GM12878 (cell line): ENCODE results near the gene SOX6. TPM values are rescaled to one million over a fixed set of nuclear protein-coding genes. Genes with fewer than 3 reads are reported as not detected.

ENCODE experiments used
- ATAC-seq: fragments of 200-7000 bp; cut with Tn5 transposase; 3 replicates; pipeline ENCODE4 v1.9.1; 2020; ENCODE audit warnings: mild to moderate bottlenecking, moderate library complexity
- BruUV-seq: library from RNA; stranded (reverse); fragments of 400-500 nt; replicated peaks from 2 replicates; lab custom pipeline; 2021; lab: Mats Ljungman, UMichigan
- CTCF ChIA-PET: fragments of 300-600 bp; sonication (Branson Sonifier 250); formaldehyde crosslinking; extraction: SDS; loops from one replicate; lab custom pipeline; 2021; ENCODE audit warnings: inconsistent platforms; lab: Yijun Ruan, JAX
- POLR2A ChIA-PET: fragments of 350-600 bp; formaldehyde crosslinking; extraction: SDS; loops from one replicate; lab custom pipeline; 2021; ENCODE audit warnings: inconsistent platforms; lab: Charles Lee
- RAD21 ChIA-PET: fragments of 300-600 bp; sonication (Branson Sonifier 250); formaldehyde crosslinking; loops from one replicate; lab custom pipeline; 2023; ENCODE audit warnings: antibody characterized with exemption; ENCODE audit not compliant: unreplicated experiment; lab: Charles Lee
- SMC1A ChIA-PET: fragments of 300-600 bp; sonication (Branson Sonifier 250); formaldehyde crosslinking; loops from one replicate; lab custom pipeline; 2023; ENCODE audit not compliant: unreplicated experiment, uncharacterized antibody; lab: Charles Lee
- DNase-seq: peaks from one replicate; pipeline ENCODE4 v3.0.0-alpha.2; 2011; ENCODE audit warnings: low read depth, low spot score
- FAIRE-seq: peaks from 3 replicates; lab custom pipeline; 2011; peaks lifted over from hg19 to GRCh38; lab: Jason Lieb, UNC
- H2AFZ ChIP-seq: 2 replicates; pipeline ENCODE4 v1.6.0; 2011; ENCODE audit warnings: low read depth, low read length, control low read depth; ENCODE audit not compliant: control insufficient read depth
- H3K27ac ChIP-seq: 2 replicates; pipeline ENCODE4 v1.5.1; 2011; ENCODE audit warnings: control low read depth; ENCODE audit not compliant: control insufficient read depth, insufficient read depth
- H3K27me3 ChIP-seq, 2 experiments: replicated peaks in 1 of 2; 2 replicates each; pipeline versions ENCODE4 v1.6.0 to v1.6.1; 2011; ENCODE audit warnings: low read length in 1 of 2; ENCODE audit not compliant: control insufficient read depth in 2 of 2, insufficient read depth in 2 of 2
- H3K36me3 ChIP-seq, 2 experiments: 2 replicates each; pipeline ENCODE4 v1.5.1; 2011; ENCODE audit warnings: low read length in 1 of 2; ENCODE audit not compliant: control insufficient read depth in 2 of 2, insufficient read depth in 2 of 2
- H3K4me1 ChIP-seq: 2 replicates; pipeline ENCODE4 v1.6.1; 2011; ENCODE audit warnings: mild to moderate bottlenecking, low read length, moderate library complexity, mixed read lengths; ENCODE audit not compliant: control insufficient read depth, insufficient read depth
- H3K4me2 ChIP-seq: 2 replicates; pipeline ENCODE4 v1.6.0; 2011; ENCODE audit warnings: control low read depth; ENCODE audit not compliant: control insufficient read depth, insufficient read depth
- H3K4me3 ChIP-seq: fragments of 200-600 bp; sonication (generic); 2 replicates; pipeline ENCODE4 v1.5.1; 2016
- H3K79me2 ChIP-seq: 2 replicates; pipeline ENCODE4 v1.6.0; 2011; ENCODE audit warnings: low read length; ENCODE audit not compliant: control insufficient read depth, insufficient read depth
- H3K9ac ChIP-seq: 2 replicates; pipeline ENCODE4 v1.8.0; 2011; ENCODE audit warnings: low read length, control low read depth, mixed read lengths; ENCODE audit not compliant: control insufficient read depth, insufficient read depth
- H3K9me3 ChIP-seq: replicated peaks from 3 replicates; pipeline ENCODE4 v1.5.1; 2011; ENCODE audit warnings: mild to moderate bottlenecking, low read length; ENCODE audit not compliant: control insufficient read depth, insufficient read depth
- H4K20me1 ChIP-seq: 2 replicates; pipeline ENCODE4 v1.6.0; 2011; ENCODE audit not compliant: control insufficient read depth, insufficient read depth
- BRCA1 ChIP-seq: IDR thresholded peaks from 2 replicates; pipeline ENCODE4 v1.6.1; 2011; ENCODE audit warnings: low read depth, low read length, improper control_type of control experiment
- CBFB ChIP-seq: IDR thresholded peaks from 2 replicates; pipeline ENCODE4 v1.6.1; 2016; ENCODE audit warnings: antibody characterized with exemption, low read depth
- EED ChIP-seq: sonication (generic); IDR thresholded peaks from 2 replicates; pipeline ENCODE4 v1.6.1; 2016; ENCODE audit warnings: antibody characterized with exemption, low read depth
- EZH2 ChIP-seq: IDR thresholded peaks from 2 replicates; pipeline ENCODE4 v1.6.1; 2012; ENCODE audit warnings: low read depth, mild to moderate bottlenecking, control low read depth, inconsistent platforms, low read length, borderline replicate concordance; ENCODE audit not compliant: control insufficient read depth
- GABPA ChIP-seq: IDR thresholded peaks from 2 replicates; pipeline ENCODE4 v1.6.1; 2014; ENCODE audit warnings: antibody characterized with exemption, low read depth, mild to moderate bottlenecking, inconsistent platforms
- IKZF1 ChIP-seq: fragments of 450-650 bp; conservative IDR thresholded peaks from 2 replicates; pipeline ENCODE4 v1.6.1; 2017; ENCODE audit warnings: antibody characterized with exemption, mild to moderate bottlenecking
- IRF3 ChIP-seq: fragments of 450-650 bp; IDR thresholded peaks from 2 replicates; pipeline ENCODE4 v1.6.1; 2014; ENCODE audit warnings: mild to moderate bottlenecking
- KLF5 ChIP-seq: fragments of 450-650 bp; IDR thresholded peaks from 2 replicates; pipeline ENCODE4 v1.6.1; 2014; ENCODE audit warnings: mild to moderate bottlenecking; ENCODE audit not compliant: partially characterized antibody
- MEF2A ChIP-seq: IDR thresholded peaks from 2 replicates; pipeline ENCODE4 v1.6.1; 2011; ENCODE audit warnings: low read depth, mild to moderate bottlenecking, low read length, moderate library complexity; ENCODE audit not compliant: insufficient read depth
- POLR2AphosphoS5 ChIP-seq: IDR thresholded peaks from 2 replicates; pipeline ENCODE4 v1.6.1; 2011; ENCODE audit warnings: mild to moderate bottlenecking, low read length, inconsistent platforms
- POU2F2 ChIP-seq: IDR thresholded peaks from 3 replicates; pipeline ENCODE4 v1.6.1; 2011; ENCODE audit warnings: low read depth, mild to moderate bottlenecking, low read length, borderline replicate concordance
- RELB ChIP-seq: fragments of 450-650 bp; IDR thresholded peaks from 2 replicates; pipeline ENCODE4 v1.6.1; 2017; ENCODE audit warnings: low read depth, mild to moderate bottlenecking, moderate library complexity
- TARDBP ChIP-seq: IDR thresholded peaks from 2 replicates; pipeline ENCODE4 v1.6.1; 2016; ENCODE audit warnings: borderline replicate concordance
- WRNIP1 ChIP-seq: IDR thresholded peaks from 2 replicates; pipeline ENCODE4 v1.6.1; 2011; ENCODE audit warnings: low read depth, low read length, improper control_type of control experiment, borderline replicate concordance
- ZNF622 ChIP-seq: fragments of 450-650 bp; IDR thresholded peaks from 2 replicates; pipeline ENCODE4 v1.6.1; 2017; ENCODE audit warnings: mild to moderate bottlenecking, inconsistent platforms
- WGBS: methylation state at CpG from one replicate; pipeline ENCODE4 v1.1.6; 2016; ENCODE audit warnings: low lambda C conversion rate; ENCODE audit not compliant: insufficient replicate concordance, insufficient coverage; ENCODE audit errors: missing lambda C conversion rate; 5-methylcytosine and 5-hydroxymethylcytosine counted together
- in situ Hi-C: fragments of 300-500 bp; cut with MboI; formaldehyde crosslinking; loops from 9 replicates; pipeline ENCODE4 v1.14.3; 2018; ENCODE audit warnings: mixed read lengths
- intact Hi-C: fragments of 100-400 bp; cut with micrococcal nuclease; formaldehyde crosslinking; loops from one replicate; pipeline ENCODE4 v1.14.2; 2022; ENCODE audit not compliant: unreplicated experiment
- polyA plus RNA-seq, 11 experiments: library from polyadenylated mRNA; depleted of rRNA in 4 of 11; unstranded in 6 of 11; stranded (reverse) in 5 of 11; fragments of >200 nt; fragmentation: Nextera tagmentation in 4 of 11; fragmentation: Illumina TruSeq in 1 of 11; extraction: Ambion mirVana in 4 of 11; extraction: Trizol in 1 of 11; gene quantifications; 1 replicate in 1 of 11; 2 replicates in 10 of 11; pipeline versions ENCODE4 v1.2.1 to v1.2.3, GENCODE V29; 2011 to 2016; ENCODE audit warnings: inconsistent platforms in 2 of 11, missing spikeins in 2 of 11, low read depth in 1 of 11
- total RNA-seq, 4 experiments: library from RNA; depleted of rRNA in 3 of 4; stranded (reverse); fragments of >200 nt in 3 of 4; fragmentation: Illumina TruSeq in 1 of 4; extraction: Trizol in 1 of 4; gene quantifications; 2 replicates each; pipeline versions ENCODE4 v1.2.1 to v1.2.3, GENCODE V29; 2013 to 2021
- TF ChIP-seq, protein P1 (sequence below): IDR thresholded peaks from 2 replicates; pipeline ENCODE4 v1.6.1; 2011; ENCODE audit warnings: borderline replicate concordance, low read depth, mild to moderate bottlenecking, moderate library complexity, low read length; ENCODE audit not compliant: insufficient read depth, poor library complexity, severe bottlenecking

The SOX6 gene
- total and polyA plus RNA-seq, 10 of the 15 experiments (the other 5 are each of a cell fraction or from before 2014, with no cell fraction given): 0.03 to 0.71 (median 0.29) TPM; not detected in 4

- WGBS: 24% methylated on average over 3 of the region's 3 CpGs
- no TSS peak for BruUV-seq
- H3K4me1 ChIP-seq: no peaks in the 10 kb centered on the region
- intact Hi-C loops: no loop called here
- H3K27ac ChIP-seq: no peak overlapping the region
- TF ChIP-seq GABPA (no peak), BRCA1 (no peak), CBFB (no peak), EZH2 (no peak), TARDBP (no peak)
- ChIA-PET SMC1A (no interaction called here), CTCF (no interaction called here), POLR2A (no interaction called here), RAD21 (no interaction called here)
- in situ Hi-C loops: no loop called here
- no peaks in the 10 kb centered on the region for H3K79me2 ChIP-seq
- no peaks in the 10 kb centered on the region for H3K36me3 ChIP-seq
- H3K9ac ChIP-seq: no peak overlapping the region
- no peak overlapping the region for H3K4me3 ChIP-seq
- DNase-seq: no peak
- no peak overlapping the region for H3K4me2 ChIP-seq
- no peaks in the 10 kb centered on the region for H4K20me1 ChIP-seq
- no peak overlapping the region for H2AFZ ChIP-seq
- H3K27me3 ChIP-seq: no peaks in the 10 kb centered on the region
- no peaks in the 10 kb centered on the region for H3K9me3 ChIP-seq
- no peak for FAIRE-seq
- no peak for ATAC-seq
Observed at GRCh38 chr11:16007514-16007913, 348.8 kb downstream of the SOX6 start.

DNA sequence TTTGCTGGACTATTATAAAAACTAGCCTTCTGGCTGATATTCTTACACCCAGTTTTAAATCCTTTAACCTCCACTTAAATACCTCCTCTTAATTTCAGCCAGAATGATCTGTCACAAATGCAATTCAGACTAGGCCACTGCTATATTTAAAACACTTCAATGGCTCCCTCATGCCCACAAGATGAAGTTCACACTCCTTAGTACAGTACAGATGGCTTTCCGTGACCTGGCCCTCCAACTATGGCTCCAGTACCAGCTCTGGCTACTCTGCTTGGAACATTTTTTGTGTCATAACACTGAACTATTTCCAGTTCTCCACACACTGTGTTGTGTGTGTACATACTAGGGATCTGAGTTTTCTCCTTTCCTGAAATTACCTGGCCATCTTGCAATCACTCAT, 353.4 kb downstream of the SOX6 start:
- Histone ChIP-seq H3K27me3 (no peaks in the 10 kb centered on the region), H3K9ac (no peak overlapping the region), H3K79me2 (no peaks in the 10 kb centered on the region), H3K4me1 (no peaks in the 10 kb centered on the region), H3K4me2 (no peak overlapping the region), H3K27ac (no peak overlapping the region), H2AFZ (no peak overlapping the region), H3K36me3 (no peaks in the 10 kb centered on the region), H3K4me3 (no peak overlapping the region), H3K9me3 (no peaks in the 10 kb centered on the region), H4K20me1 (no peaks in the 10 kb centered on the region)
- DNase-seq (no peak), ATAC-seq (no peak), FAIRE-seq (no peak)
- TF ChIP-seq IKZF1 (no peak), MEF2A (no peak), IRF3 (no peak), ZNF622 (no peak), RELB (no peak), KLF5 (no peak), EED (no peak), POLR2AphosphoS5 (no peak), WRNIP1 (no peak), POU2F2 (no peak)
- TF ChIP-seq, protein P1, sequence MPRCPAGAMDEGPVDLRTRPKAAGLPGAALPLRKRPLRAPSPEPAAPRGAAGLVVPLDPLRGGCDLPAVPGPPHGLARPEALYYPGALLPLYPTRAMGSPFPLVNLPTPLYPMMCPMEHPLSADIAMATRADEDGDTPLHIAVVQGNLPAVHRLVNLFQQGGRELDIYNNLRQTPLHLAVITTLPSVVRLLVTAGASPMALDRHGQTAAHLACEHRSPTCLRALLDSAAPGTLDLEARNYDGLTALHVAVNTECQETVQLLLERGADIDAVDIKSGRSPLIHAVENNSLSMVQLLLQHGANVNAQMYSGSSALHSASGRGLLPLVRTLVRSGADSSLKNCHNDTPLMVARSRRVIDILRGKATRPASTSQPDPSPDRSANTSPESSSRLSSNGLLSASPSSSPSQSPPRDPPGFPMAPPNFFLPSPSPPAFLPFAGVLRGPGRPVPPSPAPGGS: no peak
- ChIA-PET SMC1A (no interaction called here), CTCF (interaction anchor here (1.6 kb wide), 1 partner anchor 62 kb away, joined by 4 read pairs; no protein-coding TSS in a partner anchor), RAD21 (no interaction called here), POLR2A (no interaction called here)
- WGBS: 20% methylated on average over 1 of the region's 1 CpG
- intact Hi-C loops: no loop called here
- in situ Hi-C loops: no loop called here
- BruUV-seq: no TSS peak
